Parathyroid adenoma (tissue), 2 donors: ENCODE measurements around the gene TUBA1A.
"Not testable (repeated sequence)": the region's sequence is repeated elsewhere in the genome, so short reads cannot be mapped to it uniquely, and the experiment has no call there.

Experiments used
- H2AFZ ChIP-seq: fragments of 300-600 bp; sonication (generic); one replicate; pipeline ENCODE4 v1.7.0; 2017; ENCODE audit warnings: antibody characterized with exemption, mild to moderate bottlenecking
- H3K27ac ChIP-seq: fragments of 300-600 bp; sonication (generic); one replicate; pipeline ENCODE4 v1.7.0; 2017
- H3K27me3 ChIP-seq: fragments of 300-600 bp; sonication (generic); one replicate; pipeline ENCODE4 v1.7.0; 2017; ENCODE audit warnings: low read length; ENCODE audit not compliant: control insufficient read depth, insufficient read depth
- H3K36me3 ChIP-seq: fragments of 300-600 bp; sonication (generic); one replicate; pipeline ENCODE4 v1.7.0; 2017; ENCODE audit warnings: low read length; ENCODE audit not compliant: control insufficient read depth, insufficient read depth
- H3K4me1 ChIP-seq: fragments of 300-600 bp; sonication (generic); one replicate; pipeline ENCODE4 v1.7.0; 2017; ENCODE audit warnings: control low read depth
- H3K4me2 ChIP-seq: fragments of 300-600 bp; sonication (generic); one replicate; pipeline ENCODE4 v1.7.0; 2017; ENCODE audit warnings: low read length
- H3K4me3 ChIP-seq: fragments of 300-600 bp; sonication (generic); one replicate; pipeline ENCODE4 v1.7.0; 2017; ENCODE audit warnings: low read depth, low read length
- H3K79me2 ChIP-seq: fragments of 300-600 bp; sonication (generic); one replicate; pipeline ENCODE4 v1.7.0; 2017; ENCODE audit warnings: control low read depth
- H3K9ac ChIP-seq: fragments of 300-600 bp; sonication (generic); one replicate; pipeline ENCODE4 v1.7.0; 2017; ENCODE audit warnings: mild to moderate bottlenecking
- H3K9me3 ChIP-seq: fragments of 300-600 bp; sonication (generic); one replicate; pipeline ENCODE4 v1.7.0; 2017; ENCODE audit warnings: low read length; ENCODE audit not compliant: control insufficient read depth
- CTCF ChIP-seq: fragments of 300-600 bp; sonication (generic); IDR thresholded peaks from one replicate; pipeline ENCODE4 v1.7.0; 2017; ENCODE audit warnings: antibody characterized with exemption, mild to moderate bottlenecking
- donor health status: primary hyperparathyroidism.

TUBA1A gene

GRCh38 chr12:49138999-49139398 is 49.9 kb downstream of the TUBA1A start:
- Histone ChIP-seq H3K9ac (no peak overlapping the region), H3K36me3 (no peaks in the 10 kb centered on the region), H3K4me2 (no peak overlapping the region), H3K79me2 (peaks cover 5% of the 10 kb centered on the region), H3K27me3 (no peaks in the 10 kb centered on the region), H3K9me3 (no peaks in the 10 kb centered on the region), H3K4me3 (no peak overlapping the region), H3K4me1 (no peaks in the 10 kb centered on the region), H3K27ac (no peak overlapping the region), H2AFZ (no peak overlapping the region)
- TF ChIP-seq CTCF: no peak

GRCh38 chr12:49138587-49138986 is 50.3 kb downstream of the TUBA1A start:
- H3K27me3 ChIP-seq: no peaks in the 10 kb centered on the region
- H3K4me3 ChIP-seq: no peak overlapping the region
- TF ChIP-seq CTCF: no peak
- H3K4me2 ChIP-seq: no peak overlapping the region
- no peaks in the 10 kb centered on the region for H3K36me3 ChIP-seq
- H3K4me1 ChIP-seq: no peaks in the 10 kb centered on the region
- no peak overlapping the region for H3K27ac ChIP-seq
- H3K9me3 ChIP-seq: no peaks in the 10 kb centered on the region
- H2AFZ ChIP-seq: no peak overlapping the region
- H3K9ac ChIP-seq: no peak overlapping the region
- H3K79me2 ChIP-seq: peaks cover 7% of the 10 kb centered on the region

GRCh38 chr12:49137476-49137875 is 51.4 kb downstream of the TUBA1A start:
- no peak overlapping the region for H3K27ac ChIP-seq
- H3K4me3 ChIP-seq: no peak overlapping the region
- H3K4me1 ChIP-seq: no peaks in the 10 kb centered on the region
- no peak overlapping the region for H3K9ac ChIP-seq
- TF ChIP-seq CTCF: no peak
- no peaks in the 10 kb centered on the region for H3K27me3 ChIP-seq
- H2AFZ ChIP-seq: no peak overlapping the region
- no peaks in the 10 kb centered on the region for H3K36me3 ChIP-seq
- H3K4me2 ChIP-seq: no peak overlapping the region
- peaks cover 7% of the 10 kb centered on the region for H3K79me2 ChIP-seq
- no peaks in the 10 kb centered on the region for H3K9me3 ChIP-seq

GRCh38 chr12:49136997-49137396 is 51.9 kb downstream of the TUBA1A start:
- H3K9ac ChIP-seq, H3K36me3 ChIP-seq, H3K79me2 ChIP-seq, H3K9me3 ChIP-seq, H3K27ac ChIP-seq, H3K4me3 ChIP-seq, H2AFZ ChIP-seq, H3K4me1 ChIP-seq, H3K27me3 ChIP-seq, H3K4me2 ChIP-seq: not testable (repeated sequence)
